Caco-2 (cell line): ENCODE measurements around the gene NKD1. TPM values are rescaled to one million over a fixed set of nuclear protein-coding genes. Genes with fewer than 3 reads are reported as not detected.

Experiments
- BruUV-seq: library from RNA; stranded (reverse); fragments of 400-500 nt; replicated peaks from 2 replicates; lab custom pipeline; 2021; lab: Mats Ljungman, UMichigan
- CTCF ChIA-PET: fragments of 300-600 bp; sonication (Branson Sonifier 250); formaldehyde crosslinking; loops from one replicate; lab custom pipeline; 2022; ENCODE audit warnings: antibody characterized with exemption; lab: Charles Lee
- POLR2A ChIA-PET: fragments of 300-600 bp; sonication (Branson Sonifier 250); formaldehyde crosslinking; loops from one replicate; lab custom pipeline; 2022; ENCODE audit warnings: antibody characterized with exemption; lab: Charles Lee
- DNase-seq, 2 experiments: peaks; one replicate each; pipeline versions ENCODE4 v3.0.0 to v3.0.0-alpha.2; 2020 to 2022
- H3K27me3 ChIP-seq: replicated peaks from 2 replicates; pipeline ENCODE4 v1.6.0; 2011; ENCODE audit warnings: low read length; ENCODE audit not compliant: control insufficient read depth, insufficient read depth
- H3K36me3 ChIP-seq: 2 replicates; pipeline ENCODE4 v1.5.1; 2011; ENCODE audit warnings: low read length; ENCODE audit not compliant: control insufficient read depth, insufficient read depth
- H3K4me1 ChIP-seq: fragments of 250-450 bp; sonication (Bioruptor Pico); 2 replicates; pipeline ENCODE4 v1.5.1; 2020; ENCODE audit warnings: mild to moderate bottlenecking
- H3K4me3 ChIP-seq: 2 replicates; pipeline ENCODE4 v1.5.1; 2011; ENCODE audit warnings: low read depth, mild to moderate bottlenecking, control low read depth, low read length
- H3K9me3 ChIP-seq: fragments of 250-450 bp; sonication (Bioruptor Pico); 2 replicates; pipeline ENCODE4 v1.5.1; 2020; ENCODE audit warnings: mild to moderate bottlenecking, moderate library complexity
- H3K27ac Mint-ChIP-seq: one replicate; pipeline ENCODE4 v1.8.0; 2022; ENCODE audit warnings: mixed read lengths; ENCODE audit not compliant: unreplicated experiment
- H3K27me3 Mint-ChIP-seq: one replicate; pipeline ENCODE4 v1.8.0; 2022; ENCODE audit warnings: mixed read lengths; ENCODE audit not compliant: insufficient read depth, unreplicated experiment
- H3K36me3 Mint-ChIP-seq: one replicate; pipeline ENCODE4 v1.8.0; 2022; ENCODE audit warnings: mild to moderate bottlenecking, mixed read lengths; ENCODE audit not compliant: insufficient read depth, unreplicated experiment
- H3K4me1 Mint-ChIP-seq: one replicate; pipeline ENCODE4 v1.8.0; 2022; ENCODE audit warnings: low read depth, mixed read lengths; ENCODE audit not compliant: unreplicated experiment
- H3K4me3 Mint-ChIP-seq: one replicate; pipeline ENCODE4 v1.8.0; 2022; ENCODE audit warnings: mild to moderate bottlenecking, moderate library complexity, mixed read lengths; ENCODE audit not compliant: unreplicated experiment
- H3K9me3 Mint-ChIP-seq: one replicate; pipeline ENCODE4 v1.8.0; 2022; ENCODE audit warnings: mixed read lengths; ENCODE audit not compliant: unreplicated experiment
- CTCF ChIP-seq, 2 experiments: fragments of 200-600 bp in 1 of 2; IDR thresholded peaks; 1 replicate in 1 of 2; 2 replicates in 1 of 2; pipeline versions ENCODE4 v1.5.1 to v1.8.0; 2011 to 2022; ENCODE audit warnings: antibody characterized with exemption in 1 of 2, control low read depth in 1 of 2, inconsistent platforms in 1 of 2, low read depth in 1 of 2, low read length in 1 of 2, mild to moderate bottlenecking in 1 of 2, moderate library complexity in 1 of 2; ENCODE audit not compliant: insufficient read depth in 1 of 2, severe bottlenecking in 1 of 2, unreplicated experiment in 1 of 2
- intact Hi-C: fragments of 100-400 bp; cut with micrococcal nuclease; formaldehyde crosslinking; loops from one replicate; pipeline ENCODE4 v1.10.0; 2022; ENCODE audit not compliant: unreplicated experiment
- total RNA-seq: library from RNA; stranded (reverse); gene quantifications from 2 replicates; pipeline ENCODE4 v1.2.3, GENCODE V29; 2022

The NKD1 gene
- total RNA-seq, 1 experiment from 2014 or later = 54.9 TPM

- H3K27me3 Mint-ChIP-seq = no peaks in the 10 kb centered on the region
- Histone ChIP-seq H3K9me3 (peaks cover 19% of the 10 kb centered on the region), H3K4me3 (no peak overlapping the region), H3K27me3 (no peaks in the 10 kb centered on the region), H3K36me3 (no peaks in the 10 kb centered on the region), H3K4me1 (peaks cover 21% of the 10 kb centered on the region)
- intact Hi-C loops = no loop called here
- no TSS peak for BruUV-seq
- H3K4me1 Mint-ChIP-seq = peaks cover 10% of the 10 kb centered on the region
- peaks cover 32% of the 10 kb centered on the region for H3K9me3 Mint-ChIP-seq
- POLR2A ChIA-PET = no interaction called here
- no peak for DNase-seq
- no peak overlapping the region for H3K27ac Mint-ChIP-seq
- TF ChIP-seq CTCF (IDR thresholded peaks at IDR 0.05; ENCODE audit: insufficient read depth in 1 of 2, low read depth in 1 of 2, low read length in 1 of 2, severe bottlenecking in 1 of 2, unreplicated experiment in 1 of 2) = no peak
- no peak overlapping the region for H3K4me3 Mint-ChIP-seq
- H3K36me3 Mint-ChIP-seq = peaks cover 21% of the 10 kb centered on the region
- CTCF ChIA-PET = no interaction called here
These were observed 31.3 kb upstream of the NKD1 start for GRCh38 chr16:50516890-50517289.

GRCh38 chr16:50517450-50518252 is 30.5 kb upstream of the NKD1 start:
- POLR2A ChIA-PET = no interaction called here
- peak in 1 of 2 experiments; percentile 27 for DNase-seq
- H3K9me3 ChIP-seq = peaks cover 19% of the 10 kb centered on the region
- no peaks in the 10 kb centered on the region for H3K36me3 ChIP-seq
- Mint-ChIP-seq H3K4me1 (peaks cover 10% of the 10 kb centered on the region), H3K27me3 (no peaks in the 10 kb centered on the region), H3K36me3 (peaks cover 21% of the 10 kb centered on the region), H3K4me3 (no peak overlapping the region), H3K9me3 (peaks cover 25% of the 10 kb centered on the region), H3K27ac (no peak overlapping the region)
- peaks cover 28% of the 10 kb centered on the region for H3K4me1 ChIP-seq
- no peak for TF ChIP-seq CTCF (IDR thresholded peaks at IDR 0.05; ENCODE audit: insufficient read depth in 1 of 2, low read depth in 1 of 2, low read length in 1 of 2, severe bottlenecking in 1 of 2, unreplicated experiment in 1 of 2)
- H3K4me3 ChIP-seq = no peak overlapping the region
- no peaks in the 10 kb centered on the region for H3K27me3 ChIP-seq
- CTCF ChIA-PET = interaction anchor here (0.5 to 0.6 kb wide), 2 partner anchors 10 to 268 kb away, joined by 4 read pairs; no protein-coding TSS in a partner anchor
- intact Hi-C loops = no loop called here
- no TSS peak for BruUV-seq

GRCh38 chr16:50519001-50519400 is 29.2 kb upstream of the NKD1 start:
- CTCF ChIA-PET = interaction anchor here (1.0 kb wide), 1 partner anchor 21 kb away, joined by 3 read pairs; no protein-coding TSS in a partner anchor
- intact Hi-C loops = no loop called here
- Mint-ChIP-seq H3K4me3 (no peak overlapping the region), H3K27ac (no peak overlapping the region), H3K36me3 (peaks cover 34% of the 10 kb centered on the region), H3K4me1 (peaks cover 10% of the 10 kb centered on the region), H3K27me3 (no peaks in the 10 kb centered on the region), H3K9me3 (peaks cover 25% of the 10 kb centered on the region)
- Histone ChIP-seq H3K27me3 (no peaks in the 10 kb centered on the region), H3K36me3 (no peaks in the 10 kb centered on the region), H3K4me3 (no peak overlapping the region), H3K4me1 (peaks cover 30% of the 10 kb centered on the region), H3K9me3 (peaks cover 19% of the 10 kb centered on the region)
- no peak for TF ChIP-seq CTCF (IDR thresholded peaks at IDR 0.05; ENCODE audit: insufficient read depth in 1 of 2, low read depth in 1 of 2, low read length in 1 of 2, severe bottlenecking in 1 of 2, unreplicated experiment in 1 of 2)
- POLR2A ChIA-PET = no interaction called here
- no TSS peak for BruUV-seq
- DNase-seq = peak in 1 of 2 experiments; percentile 33
